ENCODE data around the gene CD52.

- no peak for TF ChIP-seq ATF3 (CRISPR knock-in tag; conservative IDR thresholded peaks at IDR 0.05)
- no peak for TF ChIP-seq STAT6 (CRISPR knock-in tag; conservative IDR thresholded peaks at IDR 0.05; ENCODE audit: low read depth)
- TF ChIP-seq CTCF (IDR thresholded peaks at IDR 0.05): no peak
Measured at GRCh38 chr1:26274801-26275425, 42.8 kb upstream of the CD52 start.

Data from WTC11 (cell line).